DOHH2 (cell line): ENCODE data around the gene PTGDS.

Source experiments
- H3F3A ChIP-seq: fragments of 200-600 bp; sonication (generic), shearing (Covaris generic); 2 replicates; pipeline ENCODE4 v1.6.0; 2016; ENCODE audit warnings: antibody characterized with exemption, mild to moderate bottlenecking; ENCODE audit not compliant: control insufficient read depth, insufficient read depth
- H3K27ac ChIP-seq: fragments of 200-600 bp; sonication (generic); 2 replicates; pipeline ENCODE4 v1.5.1; 2014; ENCODE audit warnings: low read depth, mild to moderate bottlenecking, low read length, moderate library complexity
- H3K27me3 ChIP-seq: fragments of 200-600 bp; sonication (generic); 2 replicates; pipeline ENCODE4 v1.6.1; 2014; ENCODE audit warnings: mild to moderate bottlenecking, low read length, mixed read lengths; ENCODE audit not compliant: control insufficient read depth
- H3K36me3 ChIP-seq: fragments of 200-600 bp; sonication (generic); 2 replicates; pipeline ENCODE4 v1.6.1; 2014; ENCODE audit warnings: mild to moderate bottlenecking, low read length, moderate library complexity, mixed read lengths; ENCODE audit not compliant: control insufficient read depth
- H3K4me1 ChIP-seq: fragments of 200-600 bp; sonication (generic); 2 replicates; pipeline ENCODE4 v1.6.1; 2014; ENCODE audit warnings: mild to moderate bottlenecking, low read length, mixed read lengths; ENCODE audit not compliant: control insufficient read depth
- H3K4me2 ChIP-seq: fragments of 200-600 bp; sonication (generic); 2 replicates; pipeline ENCODE4 v1.6.0; 2014; ENCODE audit warnings: mild to moderate bottlenecking, low read length, moderate library complexity
- H3K4me3 ChIP-seq: fragments of 200-600 bp; sonication (generic); 2 replicates; pipeline ENCODE4 v1.5.1; 2014; ENCODE audit warnings: mild to moderate bottlenecking, low read length, mixed read lengths
- H3K79me2 ChIP-seq: fragments of 200-600 bp; sonication (generic); 2 replicates; pipeline ENCODE4 v1.6.1; 2014; ENCODE audit warnings: mild to moderate bottlenecking, low read length, mixed read lengths; ENCODE audit not compliant: control insufficient read depth
- H3K9me2 ChIP-seq: fragments of 200-600 bp; sonication (generic); replicated peaks from 2 replicates; pipeline ENCODE4 v1.6.1; 2014; ENCODE audit warnings: mild to moderate bottlenecking, low read length, mixed read lengths; ENCODE audit not compliant: control insufficient read depth
- H3K9me3 ChIP-seq: fragments of 200-600 bp; sonication (generic); 2 replicates; pipeline ENCODE4 v1.6.1; 2014; ENCODE audit warnings: antibody characterized with exemption, low read length, mixed read lengths; ENCODE audit not compliant: control insufficient read depth, insufficient read depth
- H4K20me1 ChIP-seq: fragments of 200-600 bp; sonication (generic); 2 replicates; pipeline ENCODE4 v1.6.0; 2014; ENCODE audit warnings: low read depth, mild to moderate bottlenecking, antibody characterized with exemption, low read length, moderate library complexity; ENCODE audit not compliant: control insufficient read depth, insufficient read depth
- EZH2phosphoT487 ChIP-seq: fragments of 200-600 bp; sonication (generic); IDR thresholded peaks from 2 replicates; pipeline ENCODE4 v1.6.1; 2017; ENCODE audit warnings: borderline replicate concordance, mild to moderate bottlenecking, antibody characterized with exemption, low read length, moderate library complexity, mixed read lengths
- TF ChIP-seq, protein P1 (sequence below): fragments of 200-600 bp; sonication (generic); IDR thresholded peaks from one replicate; pipeline ENCODE4 v1.5.1; 2014; ENCODE audit warnings: antibody characterized with exemption, mild to moderate bottlenecking, low read depth, low read length; ENCODE audit not compliant: poor library complexity, severe bottlenecking

PTGDS gene

DNA sequence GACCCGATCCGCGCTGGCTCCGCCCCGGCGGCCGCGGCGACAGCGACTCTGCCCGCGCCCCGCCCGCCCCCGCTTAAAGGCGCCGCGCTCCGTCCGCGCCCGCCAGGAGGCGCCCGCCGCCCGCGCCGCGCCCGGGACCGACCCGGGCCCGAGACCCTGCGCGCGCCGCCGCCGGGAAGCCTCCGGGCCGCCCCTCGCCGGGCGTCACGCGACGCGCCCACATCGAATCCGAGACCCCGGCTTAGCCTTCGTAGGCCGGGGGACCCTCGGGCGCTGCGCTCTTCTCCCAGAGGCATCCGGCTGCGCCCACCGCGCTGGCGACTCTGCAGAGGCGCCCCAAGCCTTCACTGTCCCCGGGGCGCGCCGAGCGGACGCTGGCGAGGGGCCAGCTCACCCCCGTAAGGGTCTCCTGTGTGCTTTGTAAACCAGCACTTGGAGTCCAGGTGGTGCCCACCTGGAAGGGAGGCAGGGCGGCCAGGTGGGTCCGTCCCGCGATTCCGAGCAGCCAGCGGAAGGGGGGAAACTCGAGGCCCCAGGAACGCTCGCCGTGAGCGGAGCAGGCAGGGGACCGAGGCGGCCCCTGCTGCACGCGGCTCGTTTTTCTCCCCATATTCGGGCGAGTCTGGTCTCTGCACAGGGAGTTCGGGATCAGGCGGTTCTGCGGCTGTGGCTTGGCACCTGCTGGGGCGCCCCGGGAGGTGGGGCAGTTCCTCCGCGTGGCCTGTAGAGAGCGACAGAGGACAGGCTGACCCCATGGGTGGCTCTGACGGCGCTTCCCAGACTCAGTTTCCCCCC lies 51.2 kb downstream of the PTGDS start:
- Histone ChIP-seq H3K27ac (no peak overlapping the region), H3F3A (no peaks in the 10 kb centered on the region), H3K79me2 (no peaks in the 10 kb centered on the region), H3K27me3 (peaks cover 55% of the 10 kb centered on the region), H3K9me3 (no peaks in the 10 kb centered on the region), H3K4me1 (peaks cover 55% of the 10 kb centered on the region), H4K20me1 (0 out of 2 replicates have a peak, but pooled peaks cover 3% of the 10 kb centered on the region), H3K4me2 (peak overlapping the region; percentile 97), H3K36me3 (no peaks in the 10 kb centered on the region), H3K4me3 (peak overlapping the region; percentile 77), H3K9me2 (no peaks in the 10 kb centered on the region)
- no peak for TF ChIP-seq EZH2phosphoT487
- TF ChIP-seq, protein P1, sequence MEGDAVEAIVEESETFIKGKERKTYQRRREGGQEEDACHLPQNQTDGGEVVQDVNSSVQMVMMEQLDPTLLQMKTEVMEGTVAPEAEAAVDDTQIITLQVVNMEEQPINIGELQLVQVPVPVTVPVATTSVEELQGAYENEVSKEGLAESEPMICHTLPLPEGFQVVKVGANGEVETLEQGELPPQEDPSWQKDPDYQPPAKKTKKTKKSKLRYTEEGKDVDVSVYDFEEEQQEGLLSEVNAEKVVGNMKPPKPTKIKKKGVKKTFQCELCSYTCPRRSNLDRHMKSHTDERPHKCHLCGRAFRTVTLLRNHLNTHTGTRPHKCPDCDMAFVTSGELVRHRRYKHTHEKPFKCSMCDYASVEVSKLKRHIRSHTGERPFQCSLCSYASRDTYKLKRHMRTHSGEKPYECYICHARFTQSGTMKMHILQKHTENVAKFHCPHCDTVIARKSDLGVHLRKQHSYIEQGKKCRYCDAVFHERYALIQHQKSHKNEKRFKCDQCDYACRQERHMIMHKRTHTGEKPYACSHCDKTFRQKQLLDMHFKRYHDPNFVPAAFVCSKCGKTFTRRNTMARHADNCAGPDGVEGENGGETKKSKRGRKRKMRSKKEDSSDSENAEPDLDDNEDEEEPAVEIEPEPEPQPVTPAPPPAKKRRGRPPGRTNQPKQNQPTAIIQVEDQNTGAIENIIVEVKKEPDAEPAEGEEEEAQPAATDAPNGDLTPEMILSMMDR, result no peak

DNA sequence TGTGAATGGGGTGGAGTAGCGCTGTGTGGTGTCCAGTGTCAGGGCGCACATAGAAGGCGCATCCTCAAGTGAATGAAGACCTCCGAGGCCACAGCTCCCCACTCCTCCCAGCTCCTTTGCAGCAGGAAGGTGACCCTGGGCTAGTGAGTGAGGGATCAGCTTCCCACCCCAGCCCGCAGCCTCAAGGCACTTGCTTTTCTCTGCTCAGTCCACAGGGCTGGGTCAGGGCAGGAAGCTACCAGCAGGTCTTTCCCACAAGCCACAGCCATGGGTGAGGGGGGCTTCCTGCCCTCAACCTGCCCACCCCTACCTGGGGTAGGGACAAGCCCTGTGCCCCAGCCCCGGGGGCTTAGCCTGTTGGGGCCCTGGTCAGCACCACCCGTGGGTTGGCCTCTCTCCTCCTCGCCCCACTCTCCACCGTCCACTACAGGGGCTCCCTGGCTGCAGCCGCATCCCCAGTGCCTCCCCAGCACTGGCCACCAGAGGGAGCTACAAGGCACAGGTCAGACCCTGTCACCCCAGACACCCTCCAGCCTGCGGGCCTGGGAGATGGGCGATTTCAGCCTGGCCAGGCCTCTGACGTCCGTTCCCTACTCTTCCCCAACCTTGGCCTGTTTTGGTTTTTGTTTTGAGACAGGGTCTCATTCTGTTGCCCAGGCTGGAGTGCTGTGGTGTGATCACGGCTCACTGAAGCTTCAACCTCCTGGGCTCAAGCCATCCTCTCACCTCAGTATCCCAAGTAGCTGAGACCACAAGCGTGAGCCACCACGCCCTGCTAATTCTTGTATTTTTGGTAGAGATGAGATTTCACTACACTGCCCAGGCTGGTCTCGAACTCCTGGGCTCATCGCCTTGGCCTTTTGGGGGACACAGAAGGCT lies 52.0 kb downstream of the PTGDS start:
- Histone ChIP-seq H3K9me3 (no peaks in the 10 kb centered on the region), H4K20me1 (0 out of 2 replicates have a peak, but pooled peaks cover 3% of the 10 kb centered on the region), H3K27ac (no peak overlapping the region), H3K4me2 (peak overlapping the region; percentile 97), H3K79me2 (no peaks in the 10 kb centered on the region), H3F3A (no peaks in the 10 kb centered on the region), H3K4me3 (peak overlapping the region; percentile 77), H3K9me2 (no peaks in the 10 kb centered on the region), H3K27me3 (peaks cover 59% of the 10 kb centered on the region), H3K4me1 (peaks cover 55% of the 10 kb centered on the region), H3K36me3 (no peaks in the 10 kb centered on the region)
- no peak for TF ChIP-seq EZH2phosphoT487
- TF ChIP-seq, protein P1, result peak; percentile 93

- Histone ChIP-seq H3K79me2 (no peaks in the 10 kb centered on the region), H3K36me3 (no peaks in the 10 kb centered on the region), H3K4me2 (no peak overlapping the region), H4K20me1 (0 out of 2 replicates have a peak, but pooled peaks cover 3% of the 10 kb centered on the region), H3K27me3 (peaks cover 66% of the 10 kb centered on the region), H3K4me3 (no peak overlapping the region), H3K27ac (no peak overlapping the region), H3K9me2 (no peaks in the 10 kb centered on the region), H3K9me3 (no peaks in the 10 kb centered on the region), H3K4me1 (peaks cover 61% of the 10 kb centered on the region), H3F3A (no peaks in the 10 kb centered on the region)
- TF ChIP-seq EZH2phosphoT487, result no peak
- TF ChIP-seq, protein P1, result no peak
Observed at GRCh38 chr9:137030006-137030405, 52.7 kb downstream of the PTGDS start.
